ENCODE data around the gene NR3C1. TPM values are rescaled to one million over a fixed set of nuclear protein-coding genes. Genes with fewer than 3 reads are reported as not detected.

NR3C1 gene
- total RNA-seq, 1 experiment from 2014 or later, result 17.5 TPM

- Histone ChIP-seq H3K9me3 (no peaks in the 10 kb centered on the region), H3K36me3 (ENCODE audit: control insufficient read depth, insufficient read depth, low read length) (no peaks in the 10 kb centered on the region), H3K27me3 (replicated peaks; ENCODE audit: control insufficient read depth, insufficient read depth, low read length) (no peaks in the 10 kb centered on the region), H3K4me3 (ENCODE audit: low read depth, low read length) (no peak overlapping the region), H3K4me1 (no peaks in the 10 kb centered on the region)
- no peak for DNase-seq
- intact Hi-C loops (cut with micrococcal nuclease; ENCODE audit: unreplicated experiment), result no loop called here
- TF ChIP-seq CTCF (IDR thresholded peaks at IDR 0.05; ENCODE audit: insufficient read depth in 1 of 2, low read depth in 1 of 2, low read length in 1 of 2, severe bottlenecking in 1 of 2, unreplicated experiment in 1 of 2), result no peak
- ChIA-PET POLR2A (no interaction called here), CTCF (no interaction called here)
- Mint-ChIP-seq H3K36me3 (ENCODE audit: insufficient read depth, unreplicated experiment) (peaks cover 7% of the 10 kb centered on the region), H3K4me3 (ENCODE audit: unreplicated experiment) (no peak overlapping the region), H3K27ac (ENCODE audit: unreplicated experiment) (no peak overlapping the region), H3K27me3 (ENCODE audit: insufficient read depth, unreplicated experiment) (no peaks in the 10 kb centered on the region), H3K9me3 (ENCODE audit: unreplicated experiment) (no peaks in the 10 kb centered on the region), H3K4me1 (ENCODE audit: low read depth, unreplicated experiment) (no peaks in the 10 kb centered on the region)
- no TSS peak for BruUV-seq (replicated peaks)
Observed at GRCh38 chr5:143306040-143306439, 97.4 kb downstream of the NR3C1 start.

GRCh38 chr5:143304836-143305475, 98.5 kb downstream of the NR3C1 start:
- intact Hi-C loops (cut with micrococcal nuclease; ENCODE audit: unreplicated experiment), result no loop called here
- Histone ChIP-seq H3K4me3 (ENCODE audit: low read depth, low read length) (no peak overlapping the region), H3K4me1 (no peaks in the 10 kb centered on the region), H3K36me3 (ENCODE audit: control insufficient read depth, insufficient read depth, low read length) (no peaks in the 10 kb centered on the region), H3K27me3 (replicated peaks; ENCODE audit: control insufficient read depth, insufficient read depth, low read length) (no peaks in the 10 kb centered on the region), H3K9me3 (no peaks in the 10 kb centered on the region)
- Mint-ChIP-seq H3K4me1 (ENCODE audit: low read depth, unreplicated experiment) (no peaks in the 10 kb centered on the region), H3K27me3 (ENCODE audit: insufficient read depth, unreplicated experiment) (no peaks in the 10 kb centered on the region), H3K27ac (ENCODE audit: unreplicated experiment) (no peak overlapping the region), H3K9me3 (ENCODE audit: unreplicated experiment) (no peaks in the 10 kb centered on the region), H3K4me3 (ENCODE audit: unreplicated experiment) (no peak overlapping the region), H3K36me3 (ENCODE audit: insufficient read depth, unreplicated experiment) (no peaks in the 10 kb centered on the region)
- CTCF ChIA-PET, result no interaction called here
- no peak for DNase-seq
- POLR2A ChIA-PET, result no interaction called here
- no peak for TF ChIP-seq CTCF (IDR thresholded peaks at IDR 0.05; ENCODE audit: insufficient read depth in 1 of 2, low read depth in 1 of 2, low read length in 1 of 2, severe bottlenecking in 1 of 2, unreplicated experiment in 1 of 2)
- no TSS peak for BruUV-seq (replicated peaks)

GRCh38 chr5:143302341-143303045, 101.0 kb downstream of the NR3C1 start:
- Histone ChIP-seq H3K9me3 (no peaks in the 10 kb centered on the region), H3K36me3 (ENCODE audit: control insufficient read depth, insufficient read depth, low read length) (no peaks in the 10 kb centered on the region), H3K27me3 (replicated peaks; ENCODE audit: control insufficient read depth, insufficient read depth, low read length) (no peaks in the 10 kb centered on the region), H3K4me1 (no peaks in the 10 kb centered on the region), H3K4me3 (ENCODE audit: low read depth, low read length) (no peak overlapping the region)
- Mint-ChIP-seq H3K9me3 (ENCODE audit: unreplicated experiment) (no peaks in the 10 kb centered on the region), H3K27me3 (ENCODE audit: insufficient read depth, unreplicated experiment) (no peaks in the 10 kb centered on the region), H3K36me3 (ENCODE audit: insufficient read depth, unreplicated experiment) (no peaks in the 10 kb centered on the region), H3K4me3 (ENCODE audit: unreplicated experiment) (no peak overlapping the region), H3K27ac (ENCODE audit: unreplicated experiment) (no peak overlapping the region), H3K4me1 (ENCODE audit: low read depth, unreplicated experiment) (no peaks in the 10 kb centered on the region)
- DNase-seq, result no peak
- no peak for TF ChIP-seq CTCF (IDR thresholded peaks at IDR 0.05; ENCODE audit: insufficient read depth in 1 of 2, low read depth in 1 of 2, low read length in 1 of 2, severe bottlenecking in 1 of 2, unreplicated experiment in 1 of 2)
- intact Hi-C loops (cut with micrococcal nuclease; ENCODE audit: unreplicated experiment), result no loop called here
- POLR2A ChIA-PET, result no interaction called here
- no TSS peak for BruUV-seq (replicated peaks)
- CTCF ChIA-PET, result no interaction called here
